ENCODE data around the gene NPBWR2. TPM values are rescaled to one million over a fixed set of nuclear protein-coding genes. Genes with fewer than 3 reads are reported as not detected.
A peak's percentile ranks its signal among the peaks of the same experiment; 100 is the strongest.

NPBWR2 gene
- total RNA-seq, 2 donors from 2014 or later, result not detected

DNA sequence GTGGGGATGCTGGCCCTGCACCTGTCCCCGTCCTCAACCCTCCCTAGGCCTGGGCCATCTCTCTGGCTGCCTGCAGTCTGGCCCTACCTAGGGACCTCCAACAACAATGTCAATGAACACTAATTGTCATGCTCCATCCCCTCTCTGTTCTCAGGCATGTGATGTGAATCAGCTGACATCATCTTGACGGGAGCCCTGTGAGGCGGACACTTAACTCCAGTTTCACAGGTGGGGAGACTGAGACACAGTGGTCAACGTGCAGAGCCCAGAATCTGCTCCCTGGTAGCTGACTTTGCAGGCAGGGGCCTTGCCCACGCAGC lies 45.1 kb downstream of the NPBWR2 start:
- H3K27ac ChIP-seq, result peak overlapping the region; percentile 76 to 84

DNA sequence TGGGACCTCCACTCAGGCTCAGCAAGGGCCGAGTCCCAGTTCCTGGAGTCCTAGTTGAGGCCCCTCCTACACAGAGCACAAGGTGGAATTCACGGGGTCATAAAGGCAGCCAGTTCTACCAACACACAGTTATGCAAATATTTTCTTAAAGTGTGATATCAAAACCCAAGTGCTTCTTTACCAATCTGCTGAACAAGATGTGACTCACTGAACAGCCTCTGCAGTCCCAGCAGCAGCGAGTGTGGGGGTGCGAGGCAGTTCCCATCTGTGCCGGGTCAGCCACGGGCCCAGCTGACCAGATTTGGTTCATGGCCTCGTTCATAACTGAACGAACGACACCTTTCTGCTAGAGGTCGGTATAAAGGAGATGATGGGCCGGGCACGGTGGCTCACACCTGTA lies 48.8 kb downstream of the NPBWR2 start:
- peaks cover 0 to 37% of the 10 kb centered on the region in 2 donors for H3K4me1 ChIP-seq

More for the DNA sequence above, 45.1 kb downstream of the NPBWR2 start:
- no peaks in the 10 kb centered on the region for H3K9me3 ChIP-seq
- TF ChIP-seq, protein P1, sequence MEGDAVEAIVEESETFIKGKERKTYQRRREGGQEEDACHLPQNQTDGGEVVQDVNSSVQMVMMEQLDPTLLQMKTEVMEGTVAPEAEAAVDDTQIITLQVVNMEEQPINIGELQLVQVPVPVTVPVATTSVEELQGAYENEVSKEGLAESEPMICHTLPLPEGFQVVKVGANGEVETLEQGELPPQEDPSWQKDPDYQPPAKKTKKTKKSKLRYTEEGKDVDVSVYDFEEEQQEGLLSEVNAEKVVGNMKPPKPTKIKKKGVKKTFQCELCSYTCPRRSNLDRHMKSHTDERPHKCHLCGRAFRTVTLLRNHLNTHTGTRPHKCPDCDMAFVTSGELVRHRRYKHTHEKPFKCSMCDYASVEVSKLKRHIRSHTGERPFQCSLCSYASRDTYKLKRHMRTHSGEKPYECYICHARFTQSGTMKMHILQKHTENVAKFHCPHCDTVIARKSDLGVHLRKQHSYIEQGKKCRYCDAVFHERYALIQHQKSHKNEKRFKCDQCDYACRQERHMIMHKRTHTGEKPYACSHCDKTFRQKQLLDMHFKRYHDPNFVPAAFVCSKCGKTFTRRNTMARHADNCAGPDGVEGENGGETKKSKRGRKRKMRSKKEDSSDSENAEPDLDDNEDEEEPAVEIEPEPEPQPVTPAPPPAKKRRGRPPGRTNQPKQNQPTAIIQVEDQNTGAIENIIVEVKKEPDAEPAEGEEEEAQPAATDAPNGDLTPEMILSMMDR (IDR thresholded peaks at IDR 0.05), result no peak
- peaks cover 0 to 38% of the 10 kb centered on the region in 2 donors for H3K4me1 ChIP-seq
- no peaks in the 10 kb centered on the region for H3K36me3 ChIP-seq
- no peak for DNase-seq (ENCODE audit: low spot score)
- peak overlapping the region; percentile 79 to 97 for H3K4me3 ChIP-seq
- no peaks in the 10 kb centered on the region for H3K27me3 ChIP-seq

DNA sequence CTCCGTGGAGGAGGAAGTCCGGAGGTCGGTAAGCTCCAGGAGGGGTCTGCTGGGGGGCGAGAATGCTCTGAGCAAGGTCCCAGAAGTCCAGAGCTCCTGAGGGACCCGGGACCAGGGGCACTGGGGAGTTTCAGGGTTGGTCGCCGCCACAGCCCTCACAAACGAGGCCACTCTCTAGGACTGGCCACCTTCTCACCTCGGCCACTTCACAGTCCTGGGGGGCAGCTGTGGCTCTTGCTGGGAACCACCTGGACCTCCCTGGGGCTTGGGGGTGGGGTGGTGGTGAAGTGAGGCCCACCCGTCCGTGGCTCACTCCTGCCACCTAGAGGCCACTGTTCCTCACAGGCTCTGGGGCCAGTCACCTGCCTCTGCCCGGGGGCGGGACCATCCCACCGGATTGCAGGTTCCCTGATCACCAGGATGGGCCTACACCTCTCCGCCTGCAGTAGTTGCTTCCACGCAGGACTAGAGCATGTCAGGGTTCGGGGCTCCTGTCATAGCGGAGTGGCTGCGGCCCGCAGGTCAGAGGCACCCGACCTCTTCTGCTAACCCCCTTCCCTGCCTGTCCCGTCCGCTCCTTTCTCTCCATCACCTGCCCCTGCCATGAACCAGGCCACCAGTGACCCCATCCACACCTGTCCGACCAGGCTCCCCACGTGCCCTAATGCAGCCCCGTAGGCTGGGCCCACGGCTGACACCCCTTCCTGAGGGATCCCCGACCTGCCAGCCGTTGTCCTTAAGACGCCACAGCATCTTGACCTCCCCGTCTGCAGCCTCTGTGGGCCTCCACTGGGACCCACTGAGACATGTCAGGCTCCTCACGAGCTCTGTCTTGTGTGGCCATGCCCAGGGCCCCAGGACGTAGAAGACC lies 49.5 kb downstream of the NPBWR2 start:
- H3K4me3 ChIP-seq, result peak overlapping the region; percentile 4 to 28
- TF ChIP-seq, protein P1 (IDR thresholded peaks at IDR 0.05), result peak; percentile 78 to 85
- H3K4me1 ChIP-seq, result peaks cover 0 to 41% of the 10 kb centered on the region in 2 donors

More for the DNA sequence above, 48.8 kb downstream of the NPBWR2 start:
- Histone ChIP-seq H3K9me3 (no peaks in the 10 kb centered on the region), H3K27me3 (no peaks in the 10 kb centered on the region), H3K27ac (no peak overlapping the region), H3K36me3 (no peaks in the 10 kb centered on the region), H3K4me3 (no peak overlapping the region)
- TF ChIP-seq, protein P1 (IDR thresholded peaks at IDR 0.05), result no peak
- DNase-seq (ENCODE audit: low spot score), result no peak

DNA sequence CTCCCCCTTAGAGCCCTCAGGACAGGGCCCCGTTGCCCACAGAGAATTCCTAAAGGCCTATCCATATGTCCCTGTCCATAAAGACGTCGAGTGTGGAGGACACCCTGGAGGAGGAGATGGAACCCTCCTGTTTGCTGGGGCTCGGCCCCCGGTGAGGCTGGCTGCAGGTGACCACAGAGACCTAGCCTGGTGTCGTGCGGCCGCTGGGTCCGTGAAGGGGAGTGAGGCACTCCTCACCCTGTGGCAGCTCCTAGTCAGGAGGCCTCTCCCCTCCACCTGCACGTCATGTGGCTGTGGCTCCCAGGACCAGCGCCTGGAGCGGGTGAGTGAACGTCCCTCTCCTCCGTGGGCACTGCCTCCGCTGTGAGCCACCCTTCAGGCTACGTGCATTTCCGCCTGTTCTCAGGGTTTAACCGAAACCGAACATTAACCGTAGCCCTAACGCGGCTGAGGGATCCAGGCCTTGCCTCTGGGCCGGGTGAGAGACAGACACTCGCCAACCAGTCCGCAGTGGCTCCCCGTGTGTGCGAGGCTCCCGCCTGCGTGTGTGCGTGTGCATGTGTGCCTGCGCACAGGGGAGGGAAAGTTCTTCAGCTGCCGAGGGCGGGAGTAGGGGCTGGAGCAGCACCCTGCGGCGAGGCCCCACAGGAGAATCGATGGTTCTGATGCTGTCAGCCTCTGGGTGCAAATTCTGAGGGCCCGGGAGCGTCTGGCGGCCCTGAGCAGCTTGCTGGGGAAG lies 50.3 kb downstream of the NPBWR2 start:
- Histone ChIP-seq H3K27ac (peak overlapping the region; percentile 65 to 73), H3K4me1 (peaks cover 0 to 42% of the 10 kb centered on the region in 2 donors), H3K9me3 (no peaks in the 10 kb centered on the region), H3K4me3 (peak overlapping the region; percentile 4 to 28), H3K36me3 (no peaks in the 10 kb centered on the region), H3K27me3 (no peaks in the 10 kb centered on the region)
- DNase-seq (ENCODE audit: low spot score), result no peak
- TF ChIP-seq, protein P1 (IDR thresholded peaks at IDR 0.05), result no peak

More for the DNA sequence above, 49.5 kb downstream of the NPBWR2 start:
- Histone ChIP-seq H3K36me3 (no peaks in the 10 kb centered on the region), H3K9me3 (no peaks in the 10 kb centered on the region), H3K27ac (peak overlapping the region; percentile 65 to 73), H3K27me3 (no peaks in the 10 kb centered on the region)
- DNase-seq (ENCODE audit: low spot score), result no peak

DNA sequence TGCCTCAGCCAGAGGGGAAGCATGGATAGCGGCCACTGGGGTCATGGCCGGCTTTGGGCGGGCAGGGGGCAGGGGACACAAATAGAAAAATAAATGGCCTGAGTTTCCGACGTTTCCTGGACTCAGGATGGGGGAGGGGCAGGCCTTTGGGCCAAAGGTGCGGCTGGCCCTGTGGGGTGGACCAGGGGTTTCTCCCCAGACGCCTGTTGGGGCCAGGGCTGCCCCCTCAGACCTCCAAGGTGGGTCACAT lies 50.8 kb downstream of the NPBWR2 start:
- TF ChIP-seq, protein P1 (IDR thresholded peaks at IDR 0.05), result no peak
- Histone ChIP-seq H3K9me3 (no peaks in the 10 kb centered on the region), H3K36me3 (no peaks in the 10 kb centered on the region), H3K27ac (peak overlapping the region; percentile 65 to 73), H3K27me3 (no peaks in the 10 kb centered on the region), H3K4me1 (peaks cover 0 to 42% of the 10 kb centered on the region in 2 donors), H3K4me3 (peak overlapping the region in 1 of 2 donors; percentile 28)
- no peak for DNase-seq (ENCODE audit: low spot score)
